NCI-H1417 treated with DMSO at 0.1 percent for 48 hours (cell line): ENCODE data around the gene ZNF576.
A peak's percentile ranks its signal among the peaks of the same experiment; 100 is the strongest.
"Not testable (repeated sequence)": the region's sequence is repeated elsewhere in the genome, so short reads cannot be mapped to it uniquely, and the experiment has no call there.

ENCODE experiments used
- DNase-seq: peaks from one replicate; lab custom pipeline; 2025; lab: John Stamatoyannopoulos, UW

ZNF576 gene

DNA sequence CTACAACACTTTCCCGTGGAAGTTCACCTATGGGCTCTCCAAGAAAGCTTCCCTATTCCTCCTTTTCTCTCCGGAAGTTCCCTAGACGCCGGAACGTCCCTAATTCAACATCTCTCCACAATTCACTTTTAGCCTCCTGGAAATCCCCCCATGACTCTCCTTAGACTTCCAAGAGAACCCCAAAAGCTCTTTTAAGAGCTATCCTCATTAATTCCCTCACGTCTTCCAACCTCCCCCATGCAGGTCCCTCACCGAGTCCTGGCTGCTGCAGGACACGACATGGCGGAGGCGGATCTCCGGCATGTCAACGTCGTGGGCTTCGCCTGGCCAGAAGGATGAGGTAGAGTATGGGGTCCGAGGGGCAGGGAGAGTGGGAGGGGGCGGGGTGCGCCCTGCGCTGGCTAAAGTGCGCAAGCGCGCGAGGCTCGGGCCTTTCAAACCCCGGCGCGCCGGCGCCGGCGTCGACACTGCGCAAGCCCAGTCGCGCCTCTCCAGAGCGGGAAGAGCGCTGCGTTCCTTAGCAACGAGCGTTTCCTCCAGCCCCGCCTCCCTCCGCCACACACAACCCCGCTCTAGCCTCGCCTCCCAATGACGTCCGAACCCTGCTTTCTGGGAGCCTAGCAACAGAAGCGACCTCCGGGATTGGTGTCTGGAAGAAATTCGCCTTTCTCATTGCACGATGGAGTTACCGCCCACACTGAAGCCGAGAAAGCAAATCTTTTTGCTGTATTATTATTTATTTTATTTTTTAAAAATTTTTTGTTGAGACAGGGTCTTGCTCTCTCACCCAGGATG is 21.0 kb upstream of the ZNF576 start, which contains the start of the genes PINLYP and XRCC1:
Gene PINLYP (plus strand): TSS at position 646 of the 795 bp plus-strand sequence. CDS start 1,391 bp downstream, outside the sequence.
Gene XRCC1 (minus strand): TSS at position 372 of the 795 bp plus-strand sequence. CDS start 69 bp downstream, at position 303.
- peak; percentile 91 for DNase-seq

- DNase-seq, result peak; percentile 15
Observed at GRCh38 chr19:43575955-43576878, 20.2 kb upstream of the ZNF576 start.

DNA sequence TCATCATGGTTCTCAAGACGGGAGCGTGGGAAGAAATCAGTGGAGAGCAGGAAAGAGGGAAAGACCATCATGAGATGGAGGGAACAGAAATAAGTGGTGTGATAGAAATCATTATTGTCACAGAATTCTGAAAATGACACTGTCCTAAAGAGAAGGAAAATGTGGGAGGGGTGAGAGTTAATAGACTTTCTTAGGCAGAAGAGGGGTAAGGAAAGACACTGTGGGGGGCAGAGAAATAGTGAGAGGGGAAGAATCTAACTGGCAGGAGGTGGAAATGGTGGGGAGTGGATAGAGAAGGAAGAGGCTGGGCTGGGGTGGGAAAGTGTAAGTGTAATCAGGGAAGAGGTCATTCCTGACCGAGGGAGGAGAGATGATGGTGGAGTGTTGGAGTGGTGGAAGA is 17.6 kb upstream of the ZNF576 start:
- DNase-seq, result no peak

GRCh38 chr19:43581467-43581866 is 14.9 kb upstream of the ZNF576 start:
- no peak for DNase-seq

GRCh38 chr19:43582495-43582894 is 13.9 kb upstream of the ZNF576 start:
- DNase-seq, result no peak

DNA sequence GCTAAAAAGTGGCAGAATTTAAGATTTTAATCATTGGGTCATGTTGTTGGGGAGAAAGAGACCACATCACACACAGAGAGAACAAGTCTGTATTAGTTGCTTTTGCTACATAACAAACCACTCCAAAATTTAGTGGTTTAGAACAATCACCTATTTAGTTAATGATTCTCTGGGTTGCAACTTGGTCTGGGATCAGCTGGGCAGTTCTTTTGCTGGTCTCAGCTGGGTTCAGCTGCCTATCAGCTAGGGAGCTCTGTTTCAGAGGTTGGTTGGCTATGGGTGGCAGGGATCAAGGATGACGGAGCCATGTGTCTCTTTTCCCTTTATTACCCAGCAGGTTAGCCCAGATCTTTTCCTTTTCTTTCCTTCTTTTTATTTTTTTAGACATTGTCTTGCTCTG is 11.9 kb upstream of the ZNF576 start:
- no peak for DNase-seq

GRCh38 chr19:43586346-43586745 is 10.0 kb upstream of the ZNF576 start:
- no peak for DNase-seq

DNA sequence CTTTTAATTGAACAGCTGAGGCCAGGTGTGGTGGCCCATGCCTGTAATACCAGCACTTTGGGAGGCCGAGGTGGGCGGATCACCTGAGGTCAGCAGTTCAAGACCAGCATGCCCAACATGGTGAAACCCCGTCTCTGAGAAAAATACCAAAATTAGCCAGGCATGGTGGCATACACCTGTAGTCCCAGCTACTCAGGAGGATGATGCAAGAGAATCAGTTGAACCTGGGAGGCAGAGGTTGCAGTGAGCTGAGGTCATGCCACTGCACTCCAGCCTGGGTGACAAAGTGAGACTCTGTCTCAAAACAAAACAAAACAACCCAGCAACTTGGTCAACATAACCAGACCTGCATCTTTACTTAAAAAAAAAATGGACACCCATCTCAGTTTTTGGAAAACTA is 9.4 kb upstream of the ZNF576 start:
- not testable (repeated sequence) for DNase-seq

DNA sequence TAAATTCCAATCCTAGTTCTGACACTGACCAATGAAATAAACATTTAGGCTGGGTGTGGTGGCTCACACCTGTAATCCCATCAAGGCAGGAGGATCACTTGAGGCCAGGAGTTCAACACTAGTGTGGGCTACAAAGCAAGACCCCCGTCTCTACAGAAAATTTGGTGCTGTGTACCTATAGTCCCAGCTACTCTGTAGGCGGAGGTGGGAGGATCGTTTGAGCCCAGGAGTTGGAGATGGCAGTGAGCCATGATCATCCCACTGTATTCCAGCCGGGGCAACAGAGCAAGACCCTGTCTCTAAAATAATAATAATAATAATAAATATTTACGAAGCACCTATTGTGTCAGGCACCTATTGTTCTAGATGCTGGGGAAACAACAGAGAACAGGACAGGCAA is 7.1 kb upstream of the ZNF576 start:
- DNase-seq, result no peak

DNA sequence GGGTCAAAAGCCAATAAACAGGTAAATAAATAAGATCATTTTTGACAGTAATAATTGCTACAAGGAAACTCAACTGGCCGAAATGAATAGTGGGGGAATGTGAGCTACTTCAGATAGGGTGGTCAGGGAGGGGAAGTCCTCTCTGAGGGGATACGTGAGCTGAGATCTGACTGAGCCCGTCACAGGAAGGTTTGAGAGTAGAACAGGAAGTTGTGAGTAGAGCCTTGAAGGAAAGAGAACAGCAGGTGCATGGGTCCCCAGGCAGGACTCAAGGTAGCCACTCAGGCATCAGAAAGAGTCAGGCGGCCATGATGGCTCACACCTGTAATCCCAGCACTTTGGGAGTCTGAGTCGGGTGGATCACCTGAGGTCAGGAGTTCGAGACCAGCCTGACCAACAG is 6.7 kb upstream of the ZNF576 start:
- no peak for DNase-seq

GRCh38 chr19:43591904-43592772 is 4.3 kb upstream of the ZNF576 start:
- no peak for DNase-seq

DNA sequence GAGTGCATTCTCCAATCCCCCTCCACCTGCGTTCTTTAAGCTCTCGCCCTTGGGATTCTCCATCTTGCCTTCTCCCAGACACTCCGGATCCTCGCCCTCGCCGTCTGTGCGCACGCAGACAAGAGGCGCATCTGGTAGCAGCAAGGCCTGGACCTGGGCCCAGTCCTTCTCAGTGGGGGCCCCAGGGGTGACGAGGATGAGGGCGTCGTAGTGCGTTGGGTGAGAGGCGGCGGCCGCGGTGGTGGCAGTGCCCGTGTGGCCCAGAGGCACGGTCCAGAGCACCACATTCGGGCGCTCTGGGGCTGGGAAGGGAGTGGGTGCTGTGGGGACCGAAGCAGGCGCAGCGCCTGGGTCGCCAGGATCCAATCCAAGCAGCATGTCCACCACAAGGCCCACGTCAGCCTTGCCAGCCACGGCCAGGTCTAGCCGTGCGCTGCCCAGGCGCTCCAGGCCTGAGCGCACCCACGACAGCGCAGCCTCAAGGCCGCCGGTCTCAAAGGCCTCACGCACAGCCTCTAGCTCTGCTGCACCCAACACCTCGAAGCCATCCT is 3.5 kb upstream of the ZNF576 start:
- no peak for DNase-seq

GRCh38 chr19:43594081-43594697 is 2.2 kb upstream of the ZNF576 start:
- DNase-seq, result no peak

DNA sequence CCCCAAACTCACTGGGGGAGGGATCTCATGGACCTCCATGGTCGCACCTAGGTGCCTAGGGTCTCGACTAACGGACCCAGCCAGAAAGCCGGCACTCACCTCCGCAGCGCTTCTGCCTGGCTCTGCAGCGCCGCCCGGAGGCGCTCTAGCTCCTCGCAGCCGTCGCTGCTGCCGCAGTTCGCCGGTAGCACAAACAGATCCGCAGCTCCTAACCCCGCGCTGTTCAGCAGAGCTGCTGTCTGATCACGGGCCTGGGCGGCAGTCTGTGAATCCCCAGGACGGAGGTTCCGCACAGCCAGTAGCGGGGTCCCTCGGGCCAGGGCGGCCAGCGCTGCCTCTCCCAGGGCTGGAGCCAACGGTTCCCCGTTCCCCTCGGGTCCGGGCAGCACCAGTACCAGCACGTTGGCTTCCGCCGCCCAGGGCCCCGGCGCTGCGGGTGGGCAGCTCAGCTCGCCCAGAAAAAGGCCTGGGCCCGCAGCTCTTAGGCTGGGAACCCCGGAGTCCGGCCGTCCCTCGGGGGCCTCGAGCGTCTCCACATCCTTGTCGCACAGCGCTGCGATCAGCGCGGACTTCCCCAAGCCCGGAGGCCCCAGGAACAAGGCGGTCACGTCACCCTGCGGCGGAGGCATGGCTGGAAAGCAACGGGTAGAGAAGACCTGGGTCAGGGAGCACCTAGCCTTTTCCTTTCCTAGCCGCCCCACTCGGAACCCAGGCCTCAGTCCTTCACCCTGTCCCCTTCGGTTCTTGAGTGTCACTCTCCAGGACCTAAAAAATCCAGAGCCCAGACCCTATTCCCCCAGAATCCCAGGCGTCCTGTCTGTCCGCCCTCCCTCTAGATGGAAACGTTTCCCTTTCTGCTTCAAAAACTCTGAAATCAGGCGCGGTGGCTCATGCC is 1.4 kb upstream of the ZNF576 start:
- no peak for DNase-seq

GRCh38 chr19:43595605-43595998 is 793 bp upstream of the ZNF576 start:
- no peak for DNase-seq

DNA sequence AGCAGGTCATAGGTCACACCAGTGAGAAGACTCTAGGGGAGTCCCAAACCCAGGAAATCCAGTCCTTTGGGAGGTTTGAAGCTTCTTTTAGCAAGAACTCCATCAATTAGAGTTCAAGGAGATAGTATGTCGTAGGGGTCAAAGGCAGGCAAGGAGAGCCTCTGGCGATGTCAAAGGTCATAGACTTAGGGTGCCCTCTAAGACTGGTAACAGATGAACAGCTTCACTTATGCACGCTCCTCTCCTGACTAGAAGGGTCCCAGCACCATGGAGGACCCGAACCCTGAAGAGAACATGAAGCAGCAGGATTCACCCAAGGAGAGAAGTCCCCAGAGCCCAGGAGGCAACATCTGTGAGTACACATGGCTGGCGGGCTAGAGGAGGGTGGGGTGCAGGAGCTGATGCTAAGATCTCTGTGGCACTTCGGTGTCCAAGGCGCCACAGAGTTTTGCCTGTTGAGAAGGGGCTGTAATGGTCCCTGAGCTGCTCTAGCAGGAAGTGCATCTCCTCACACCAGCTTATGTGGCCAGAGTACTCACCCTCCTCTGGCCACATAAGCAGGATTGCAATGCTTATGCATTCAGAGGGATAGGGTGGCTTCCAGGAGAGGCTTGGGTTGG is 557 bp downstream of the ZNF576 start:
- DNase-seq, result no peak

GRCh38 chr19:43597876-43598275 is 1.5 kb downstream of the ZNF576 start:
- DNase-seq, result no peak

DNA sequence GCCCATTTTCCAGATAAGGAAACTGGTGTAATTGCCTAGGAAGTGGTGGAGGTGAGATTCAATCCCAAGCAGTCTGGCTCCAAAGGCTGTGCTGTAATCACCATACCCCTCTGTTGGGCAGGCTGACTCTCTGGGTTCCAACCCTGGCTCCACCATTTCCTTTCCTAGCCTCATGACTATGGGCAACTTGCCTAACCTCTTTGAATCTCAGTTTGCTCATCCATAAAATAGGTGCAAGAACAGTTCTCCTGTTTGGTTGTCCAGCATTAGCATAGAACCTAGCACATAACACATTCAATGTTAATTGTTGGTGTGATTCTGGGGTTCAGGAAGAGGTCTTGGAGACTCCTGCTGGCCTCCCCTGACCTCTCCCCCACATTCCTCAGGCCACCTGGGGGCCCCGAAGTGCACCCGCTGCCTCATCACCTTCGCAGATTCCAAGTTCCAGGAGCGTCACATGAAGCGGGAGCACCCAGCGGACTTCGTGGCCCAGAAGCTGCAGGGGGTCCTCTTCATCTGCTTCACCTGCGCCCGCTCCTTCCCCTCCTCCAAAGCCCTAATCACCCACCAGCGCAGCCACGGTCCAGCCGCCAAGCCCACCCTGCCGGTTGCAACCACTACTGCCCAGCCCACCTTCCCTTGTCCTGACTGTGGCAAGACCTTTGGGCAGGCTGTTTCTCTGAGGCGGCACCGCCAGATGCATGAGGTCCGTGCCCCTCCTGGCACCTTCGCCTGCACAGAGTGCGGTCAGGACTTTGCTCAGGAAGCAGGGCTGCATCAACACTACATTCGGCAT is 2.2 kb downstream of the ZNF576 start:
- DNase-seq, result no peak
